Left renal pelvis (tissue), 4 donors: ENCODE results near the gene H2AZ1. TPM values are rescaled to one million over a fixed set of nuclear protein-coding genes. Genes with fewer than 3 reads are reported as not detected.

ENCODE experiments used
- DNase-seq, 4 donors: peaks; one replicate each; pipeline ENCODE4 v3.0.0-alpha.2; 2013; ENCODE audit warnings: low read depth in 4 of 4, low spot score in 3 of 4
- polyA plus RNA-seq, 4 donors: library from polyadenylated mRNA; unstranded; fragments of 120-200 nt; gene quantifications; one replicate each; pipeline ENCODE4 v1.2.1, GENCODE V29; 2013; ENCODE audit not compliant: insufficient read length in 4 of 4

H2AZ1 gene
- polyA plus RNA-seq, 4 donors = 258 to 376 (median 369) TPM

- peak in 3 of 4 donors; percentile 50 to 55 (median 51) for DNase-seq
Observed at GRCh38 chr4:99946356-99947189, 3.5 kb downstream of the H2AZ1 start, which contains the start of gene DNAJB14. Gene DNAJB14, minus strand, starts transcription at chr4:99946618. Its CDS starts 47 bp downstream, at chr4:99946571.

DNA sequence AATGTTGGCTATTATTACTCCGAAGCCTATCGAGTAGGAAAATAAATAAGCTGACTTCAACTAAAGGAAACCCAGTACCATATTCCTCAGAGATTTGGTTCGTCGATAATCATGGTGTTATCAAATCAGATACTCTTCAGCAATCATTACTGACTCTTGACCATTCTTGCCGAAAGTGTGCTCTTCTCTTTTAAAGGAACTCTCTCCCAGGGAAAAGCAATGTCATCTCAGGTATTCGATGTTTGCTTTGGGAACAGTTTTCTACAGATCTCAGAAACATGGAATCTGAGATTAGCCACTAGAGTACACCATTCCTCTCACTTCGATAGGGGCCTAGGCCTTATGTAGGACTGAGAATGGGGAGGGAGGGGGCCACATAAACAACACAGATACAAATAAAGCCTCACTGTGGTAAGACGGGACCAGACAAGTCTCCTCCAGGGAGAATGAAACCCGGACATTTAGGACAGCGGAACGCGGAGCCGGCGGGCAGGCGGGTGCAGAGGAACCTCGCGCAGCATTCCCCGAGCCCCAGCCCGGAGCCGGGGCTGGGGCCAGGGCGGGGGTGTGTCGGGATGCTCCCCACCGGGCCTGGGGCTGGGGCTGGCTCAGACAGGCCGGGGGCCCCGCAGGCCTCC, 4.2 kb downstream of the H2AZ1 start:
- peak in 3 of 4 donors; percentile 11 to 29 (median 14) for DNase-seq

DNA sequence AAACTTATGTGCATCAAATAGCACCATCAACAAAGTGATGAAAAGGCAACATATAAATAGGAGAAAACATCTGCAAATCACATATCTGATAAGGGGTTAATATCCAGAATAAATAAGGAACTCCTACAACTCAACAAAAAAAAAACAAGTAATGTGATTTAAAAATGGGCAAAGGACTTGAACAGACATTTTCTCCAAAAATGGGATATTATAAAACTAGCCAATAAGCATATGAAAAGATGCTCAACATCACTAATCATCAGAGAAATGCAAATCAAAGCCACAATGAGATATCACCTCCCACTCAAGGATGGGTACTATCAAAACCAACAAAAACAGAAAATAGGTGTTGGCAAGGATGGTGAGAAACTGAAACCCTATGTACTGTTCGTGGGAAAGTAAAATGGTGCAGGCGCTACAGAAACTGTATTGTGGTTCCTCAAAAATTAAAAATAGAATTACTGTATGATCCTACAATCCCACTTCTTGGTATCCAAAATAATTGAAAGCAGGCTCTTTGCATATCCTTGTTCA, 6.1 kb downstream of the H2AZ1 start:
- no peak for DNase-seq

DNA sequence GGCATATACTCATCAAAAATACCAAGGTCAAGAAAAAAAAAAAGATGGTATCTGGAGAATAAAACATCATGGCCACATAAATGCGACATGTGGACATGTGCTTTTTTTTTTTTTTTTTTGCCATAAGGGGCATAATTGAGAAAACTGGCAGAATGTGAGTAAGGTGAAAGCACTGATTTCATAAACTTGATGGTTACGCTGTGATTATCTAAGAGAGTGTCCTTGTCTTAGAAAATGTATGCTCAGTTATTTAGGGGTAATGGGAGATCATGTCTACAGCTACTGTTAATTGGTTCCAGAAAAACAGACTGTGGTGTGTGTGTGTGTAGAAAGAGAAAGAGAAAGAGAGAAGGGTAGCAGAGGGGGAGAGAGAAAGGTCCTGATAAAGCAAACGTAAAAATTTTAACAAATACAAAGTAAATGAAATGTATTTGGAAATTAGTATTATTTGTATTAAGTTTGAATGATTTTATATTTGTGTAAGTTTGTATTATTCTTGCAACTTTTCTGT, 11.8 kb downstream of the H2AZ1 start:
- no peak for DNase-seq

GRCh38 chr4:99934891-99935290, 15.2 kb downstream of the H2AZ1 start:
- DNase-seq = no peak

DNA sequence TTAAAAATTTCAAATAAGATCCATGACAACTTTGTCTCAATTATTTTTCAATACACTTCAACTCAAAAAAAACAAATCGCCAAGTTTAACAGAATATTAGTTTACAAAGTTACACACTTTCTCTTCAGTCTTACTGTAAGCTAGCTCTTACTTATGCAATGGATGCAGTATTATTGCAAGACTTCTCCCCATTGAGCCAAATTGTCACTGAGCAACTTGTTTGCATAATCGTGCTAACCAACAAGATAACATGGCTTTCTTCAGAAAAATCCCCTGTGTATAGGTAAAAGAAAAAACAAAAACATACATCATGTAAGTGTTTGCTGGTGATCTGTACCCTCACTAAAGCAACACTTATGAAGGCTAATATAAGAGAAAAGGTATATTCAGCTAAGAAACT, 22.5 kb downstream of the H2AZ1 start:
- DNase-seq = no peak

- DNase-seq = no peak
Observed at GRCh38 chr4:99921174-99921573, 28.9 kb downstream of the H2AZ1 start.

GRCh38 chr4:99918656-99919055, 31.4 kb downstream of the H2AZ1 start:
- DNase-seq = no peak

- no peak for DNase-seq
Observed at GRCh38 chr4:99917575-99917974, 32.5 kb downstream of the H2AZ1 start.

GRCh38 chr4:99915449-99915848, 34.6 kb downstream of the H2AZ1 start:
- DNase-seq = no peak

Other genes starting within 250 kb of the H2AZ1 start
- 1 to 10 TPM; 1.1 to 1.6 (median 1.4) TPM for gene DAPP1, start 133.4 kb downstream of the H2AZ1 start, polyA plus RNA-seq
- gene LAMTOR3, start 55.8 kb downstream of the H2AZ1 start, polyA plus RNA-seq = 100 to 1,000 TPM in 2 of 4 donors, 10 to 100 TPM in 2; 77.8 to 128 (median 94.9) TPM
- gene DNAJB14, start 3.7 kb downstream of the H2AZ1 start, polyA plus RNA-seq = 10 to 100 TPM; 33.7 to 45.2 (median 35.4) TPM
- 1 to 10 TPM; 2.1 to 4.1 (median 2.9) TPM for gene DDIT4L, start 240.2 kb upstream of the H2AZ1 start, polyA plus RNA-seq